GM21619 (cell line): ENCODE data around the gene MCUR1.
"Not testable (repeated sequence)": the region's sequence is repeated elsewhere in the genome, so short reads cannot be mapped to it uniquely, and the experiment has no call there.

Experiments used
- ATAC-seq: cut with Tn5 transposase; IDR thresholded peaks from one replicate; pipeline ENCODE4 v1.9.1; 2021; ENCODE audit not compliant: unreplicated experiment

MCUR1 gene

DNA sequence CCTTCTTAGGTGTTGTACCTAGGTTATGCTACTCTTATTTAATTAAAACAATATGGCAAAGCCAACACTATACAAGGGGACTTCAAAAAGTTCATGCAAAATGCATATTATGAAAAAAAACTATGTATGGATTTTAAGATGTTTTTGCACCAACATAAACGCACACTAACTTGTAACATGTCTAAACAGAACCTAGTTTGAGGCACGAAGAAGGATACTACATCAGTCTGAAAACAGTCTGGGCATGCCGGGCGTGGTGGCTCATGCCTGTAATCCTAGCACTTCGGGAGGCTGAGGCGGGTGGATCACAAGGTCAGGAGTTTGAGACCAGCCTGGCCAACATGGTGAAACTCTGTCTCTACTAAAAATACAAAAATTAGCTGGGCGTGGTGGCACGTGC, 34.2 kb downstream of the MCUR1 start:
- ATAC-seq, result not testable (repeated sequence)

DNA sequence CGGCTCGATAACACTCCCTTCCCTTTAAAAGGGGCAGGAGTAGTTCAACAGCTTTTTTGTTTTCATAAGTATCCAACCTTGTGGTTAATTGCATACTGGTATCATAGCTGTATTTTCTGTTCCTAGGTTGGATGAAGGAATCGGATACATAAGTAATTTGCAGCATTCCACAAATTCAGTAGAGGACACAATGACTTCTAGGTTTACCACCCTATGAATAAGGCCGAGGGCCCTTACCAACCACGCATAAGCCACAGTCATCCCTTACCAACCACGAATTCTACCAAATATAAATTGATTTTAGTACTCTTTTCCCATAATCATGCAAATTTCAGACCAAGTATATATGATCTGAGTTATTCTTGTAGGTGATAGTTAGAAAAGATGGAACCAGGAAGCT, 36.3 kb downstream of the MCUR1 start:
- ATAC-seq, result no peak

DNA sequence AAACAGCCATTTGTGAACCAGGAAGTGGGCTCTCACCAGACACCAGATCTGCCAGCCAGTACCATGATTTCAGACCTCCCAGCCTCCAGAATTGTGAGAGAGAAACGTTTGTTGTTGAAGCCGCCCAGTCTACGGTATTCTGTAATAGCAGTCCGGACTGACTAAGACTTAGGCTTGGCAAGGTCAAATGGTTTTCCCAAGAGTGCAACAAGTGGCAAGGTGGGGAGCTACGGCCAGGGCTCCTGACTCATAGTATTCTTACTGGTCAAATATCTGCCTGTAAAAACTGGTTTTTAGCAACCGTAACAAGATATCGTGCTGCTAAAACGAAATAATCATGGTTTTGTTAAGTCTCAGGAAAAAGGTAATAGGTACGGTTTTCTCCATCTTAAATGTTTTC, 37.8 kb downstream of the MCUR1 start:
- no peak for ATAC-seq

DNA sequence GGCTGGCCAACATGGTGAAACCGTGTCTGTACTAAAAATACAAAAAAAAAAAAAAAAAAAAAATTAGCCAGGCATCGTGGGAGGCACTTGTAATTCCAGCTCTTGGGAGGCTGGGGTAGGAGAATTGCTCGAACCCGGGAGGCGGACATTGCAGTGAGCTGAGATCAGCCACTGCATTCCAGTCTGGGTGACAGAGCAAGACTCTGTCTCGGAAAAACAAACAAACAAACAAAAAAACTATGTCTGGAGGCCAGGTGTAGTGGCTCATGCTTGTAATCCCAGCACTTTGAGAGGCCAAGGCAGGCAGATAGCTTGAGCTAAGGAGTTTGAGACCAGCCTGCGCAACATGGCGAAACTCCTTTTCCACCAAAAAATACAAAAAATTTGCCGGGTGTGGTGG, 38.9 kb downstream of the MCUR1 start:
- not testable (repeated sequence) for ATAC-seq

DNA sequence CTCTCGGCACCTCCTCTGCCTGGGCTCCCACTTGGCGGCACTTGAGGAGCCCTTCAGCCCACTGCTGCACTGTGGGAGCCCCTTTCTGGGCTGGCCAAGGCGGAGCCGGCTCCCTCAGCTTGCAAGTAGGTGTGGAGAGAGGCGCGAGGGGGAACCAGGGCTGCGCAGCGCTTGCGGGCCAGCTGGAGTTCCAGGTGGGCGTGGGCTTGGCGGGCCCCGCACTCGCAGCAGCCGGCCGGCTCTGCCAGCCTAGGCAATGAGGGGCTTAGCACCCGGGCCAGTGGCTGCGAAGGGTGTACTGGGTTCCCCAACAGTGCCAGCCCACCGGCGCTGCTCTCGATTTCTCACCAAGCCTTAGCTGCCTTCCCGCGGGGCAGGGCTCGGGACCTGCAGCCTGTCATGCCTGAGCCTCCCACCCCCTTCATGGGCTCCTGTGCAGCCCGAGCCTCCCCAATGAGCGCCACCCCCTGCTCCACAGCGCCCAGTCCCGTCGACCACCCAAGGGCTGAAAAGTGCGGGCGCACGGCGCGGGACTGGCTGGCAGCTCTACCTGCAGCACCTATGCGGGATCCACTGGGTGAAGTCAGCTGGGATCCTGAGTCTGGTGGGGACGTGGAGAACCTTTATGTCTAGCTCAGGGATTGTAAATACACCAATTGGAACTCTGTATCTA, 41.9 kb downstream of the MCUR1 start:
- ATAC-seq, result not testable (repeated sequence)

DNA sequence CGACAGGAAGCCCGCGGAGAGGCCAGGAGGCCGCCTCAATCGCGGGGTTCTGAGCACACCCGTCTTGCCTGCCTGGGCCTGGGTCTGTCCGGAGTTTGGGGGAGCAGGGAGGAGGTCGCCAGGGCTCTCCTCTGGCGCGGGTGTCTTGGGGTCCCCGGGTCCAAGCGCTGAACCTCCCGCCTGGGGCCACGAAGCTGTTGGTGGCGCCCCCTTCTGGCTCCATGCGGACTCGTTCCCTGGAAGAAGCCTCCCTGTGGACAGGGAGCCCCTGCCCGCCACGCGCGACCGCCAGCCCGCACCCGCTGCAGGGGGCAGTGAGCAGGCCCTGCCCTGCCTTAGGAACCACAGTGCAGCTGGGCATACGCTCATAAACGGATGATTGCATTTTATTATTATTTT, 44.7 kb downstream of the MCUR1 start:
- ATAC-seq, result no peak

DNA sequence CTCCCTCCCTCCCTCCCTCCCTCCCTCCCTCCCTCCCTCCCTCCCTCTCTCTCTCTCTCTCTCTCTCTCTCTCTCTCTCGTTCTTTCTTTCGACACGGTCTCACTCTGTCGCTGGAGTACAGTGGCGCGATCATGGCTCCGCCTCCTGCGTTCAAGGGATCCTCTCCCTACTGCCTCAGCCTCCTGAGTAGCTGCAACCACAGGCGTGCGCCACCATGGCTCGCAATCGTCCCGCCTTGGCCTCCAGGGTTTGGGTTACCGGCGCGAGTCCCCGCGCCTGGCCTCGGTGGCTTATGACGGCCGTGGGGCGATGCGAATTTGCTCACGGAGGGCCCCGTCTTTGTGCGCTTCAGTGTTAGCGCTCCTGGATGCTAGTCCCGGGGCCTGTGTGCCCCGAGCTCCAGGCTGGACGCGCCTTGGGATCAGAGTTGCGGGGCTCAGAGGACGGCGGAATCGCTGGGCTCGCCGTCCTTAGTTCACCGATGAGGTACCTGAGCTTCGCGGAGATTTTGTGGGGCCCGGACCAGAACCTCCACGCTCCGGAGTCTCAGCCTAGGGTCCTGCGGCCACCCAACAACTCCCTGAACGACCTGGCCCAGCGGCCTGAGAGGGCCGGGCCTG, 45.2 kb downstream of the MCUR1 start:
- no peak for ATAC-seq

DNA sequence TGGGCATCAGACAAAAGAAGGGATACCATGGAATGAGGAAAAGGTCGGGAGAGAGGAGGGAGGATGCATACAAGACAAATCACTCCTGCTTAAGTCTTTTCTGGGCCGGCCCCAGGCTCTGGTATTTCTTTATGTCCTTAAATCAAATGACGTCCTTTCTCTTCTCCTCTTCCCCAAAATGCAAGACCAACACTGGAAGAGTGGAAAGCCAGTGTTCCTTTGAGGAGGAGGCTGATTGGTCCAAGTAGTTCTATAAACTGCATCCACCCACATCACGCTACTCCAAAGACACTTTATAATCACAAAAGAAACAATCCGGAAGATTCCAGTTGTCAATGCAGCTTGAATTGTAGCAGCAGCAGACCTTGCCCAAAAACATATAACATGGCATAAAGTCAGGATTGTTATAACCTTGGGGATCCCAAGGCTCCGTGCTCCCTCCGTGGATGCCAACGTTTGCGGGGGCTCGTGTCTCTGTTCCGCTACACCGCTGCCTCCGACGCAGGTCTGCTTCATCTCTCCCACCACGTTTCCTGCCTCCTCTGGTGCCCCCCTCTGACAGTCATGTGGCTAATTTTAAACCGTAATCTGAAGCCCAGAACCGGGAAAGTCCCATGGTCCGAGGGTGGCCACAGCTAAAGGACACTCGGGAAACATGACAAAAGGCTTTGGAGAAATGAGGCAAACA, 47.1 kb downstream of the MCUR1 start:
- ATAC-seq, result no peak

DNA sequence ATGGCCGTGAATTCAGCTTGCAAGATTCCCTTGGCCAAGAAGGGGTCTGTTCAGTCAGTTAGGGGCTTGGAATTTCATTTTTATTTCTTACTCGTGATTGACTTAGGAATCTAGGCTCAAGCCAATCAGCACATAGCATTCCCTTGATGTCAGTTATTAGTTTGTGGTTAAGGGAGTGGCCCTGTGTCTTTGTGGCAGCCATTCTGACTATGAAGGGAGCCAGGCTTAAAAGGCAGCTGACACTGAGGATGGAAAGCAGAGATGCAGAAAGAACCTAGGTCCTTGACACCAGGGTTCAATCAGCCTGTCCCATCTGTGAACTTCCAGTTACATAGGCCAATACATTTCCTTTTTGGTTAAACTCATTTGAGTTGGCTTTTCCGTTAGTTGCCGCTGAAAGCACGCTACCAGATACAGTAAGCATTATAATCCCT, 48.1 kb downstream of the MCUR1 start:
- ATAC-seq, result no peak

DNA sequence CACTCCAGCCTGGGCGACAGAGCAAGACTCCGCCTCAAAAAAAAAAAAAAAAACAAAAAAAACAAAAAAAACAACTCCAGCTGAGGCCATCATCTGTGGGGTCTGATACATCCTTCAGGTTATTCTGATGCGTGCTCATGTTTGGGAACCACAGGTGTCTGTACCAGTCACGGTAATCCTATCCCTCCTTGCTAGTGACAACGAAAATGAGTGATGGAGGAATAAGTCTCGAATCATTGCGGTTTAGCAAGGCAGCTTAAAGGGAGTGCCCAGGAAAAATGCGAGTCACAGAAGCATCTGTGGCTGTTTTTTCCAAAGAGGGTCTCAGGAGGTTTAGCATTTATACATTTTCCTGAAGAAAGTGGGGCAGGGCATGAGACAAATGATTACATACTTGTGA, 48.8 kb downstream of the MCUR1 start:
- no peak for ATAC-seq

DNA sequence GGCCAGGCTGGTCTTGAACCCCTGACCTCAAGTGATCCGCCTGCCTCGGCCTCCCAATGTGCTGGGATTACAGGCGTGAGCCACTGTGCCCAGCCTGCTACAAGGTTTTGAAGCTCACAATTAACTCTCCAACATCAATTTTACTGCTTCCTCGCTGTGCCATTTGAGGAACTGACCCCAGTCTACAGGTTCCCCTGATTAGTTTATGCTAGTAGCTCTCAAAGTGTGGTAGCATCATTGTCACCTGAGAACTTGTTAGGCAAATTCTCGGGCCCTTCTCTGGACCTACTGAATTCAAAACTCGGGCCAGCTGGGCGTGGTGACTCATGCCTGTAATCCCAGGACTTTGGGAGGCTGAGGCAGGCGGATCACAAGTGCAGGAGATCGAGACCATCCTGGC, 49.4 kb downstream of the MCUR1 start:
- no peak for ATAC-seq

DNA sequence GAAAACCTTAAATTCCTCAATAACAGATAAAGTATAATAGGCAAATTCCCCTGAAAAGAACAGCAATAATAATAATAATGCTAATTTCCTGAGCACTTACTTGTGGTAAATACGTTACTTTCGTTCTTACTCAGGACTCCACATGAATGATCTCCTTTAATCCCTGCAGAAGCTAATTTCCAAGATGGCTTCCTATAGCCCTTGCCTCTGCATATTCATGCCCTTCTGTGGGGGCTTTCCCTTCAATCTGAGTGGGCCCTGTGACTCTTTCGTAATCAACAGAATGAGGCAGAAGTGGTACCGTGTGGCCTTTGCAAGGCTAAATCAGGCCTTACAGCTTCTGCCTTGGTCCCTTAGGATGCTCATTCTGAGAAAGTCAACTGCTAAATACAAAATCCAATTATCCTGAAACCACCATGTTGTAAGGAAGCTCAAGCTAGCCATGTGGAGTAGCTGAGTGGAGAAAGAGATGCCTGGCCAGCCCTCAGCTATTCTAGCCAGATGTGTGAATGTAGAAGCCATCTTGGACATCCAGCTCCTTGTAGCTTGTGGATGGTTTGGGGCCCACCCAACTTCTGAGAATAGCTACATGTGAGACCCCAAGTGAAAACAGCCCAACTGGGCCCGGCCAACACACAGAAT, 50.5 kb downstream of the MCUR1 start:
- ATAC-seq, result peak; percentile 45

DNA sequence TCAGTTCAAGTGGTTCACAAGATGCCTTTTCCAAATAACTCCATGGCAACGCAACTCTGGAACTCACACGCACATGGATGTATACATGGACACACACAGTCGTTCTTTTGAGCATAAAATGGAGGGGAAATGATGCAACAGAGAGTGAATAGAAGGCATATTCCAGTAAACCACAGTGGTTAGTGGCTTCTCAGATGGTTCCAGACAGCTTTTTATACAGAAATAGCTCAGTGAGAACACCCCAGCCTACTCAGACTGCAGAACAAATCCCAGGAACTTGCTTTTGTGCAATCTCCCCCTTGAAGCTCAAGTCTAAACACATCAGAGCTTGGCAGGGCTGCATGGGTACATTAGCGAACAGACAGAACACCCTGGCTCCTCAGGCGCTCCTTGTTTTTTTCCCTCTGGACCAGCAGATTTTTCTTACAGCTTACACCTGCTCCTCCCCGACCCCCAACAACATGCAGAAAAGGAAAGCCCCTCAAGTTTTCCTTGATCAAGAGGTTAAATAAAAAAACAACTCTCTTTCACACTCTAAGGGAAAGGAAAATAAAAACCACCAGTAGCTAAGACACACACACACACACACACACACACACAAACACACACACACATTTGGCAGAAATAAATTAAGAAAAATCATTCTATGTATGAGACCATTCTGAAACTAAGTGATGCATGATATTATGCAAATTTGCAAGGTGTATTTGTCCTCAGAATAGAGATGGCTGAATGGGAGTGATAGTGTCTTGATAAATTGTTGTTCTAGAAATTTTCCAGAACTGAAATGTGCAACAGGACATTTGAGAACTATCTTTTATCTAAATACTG, 51.5 kb downstream of the MCUR1 start:
- ATAC-seq, result no peak

DNA sequence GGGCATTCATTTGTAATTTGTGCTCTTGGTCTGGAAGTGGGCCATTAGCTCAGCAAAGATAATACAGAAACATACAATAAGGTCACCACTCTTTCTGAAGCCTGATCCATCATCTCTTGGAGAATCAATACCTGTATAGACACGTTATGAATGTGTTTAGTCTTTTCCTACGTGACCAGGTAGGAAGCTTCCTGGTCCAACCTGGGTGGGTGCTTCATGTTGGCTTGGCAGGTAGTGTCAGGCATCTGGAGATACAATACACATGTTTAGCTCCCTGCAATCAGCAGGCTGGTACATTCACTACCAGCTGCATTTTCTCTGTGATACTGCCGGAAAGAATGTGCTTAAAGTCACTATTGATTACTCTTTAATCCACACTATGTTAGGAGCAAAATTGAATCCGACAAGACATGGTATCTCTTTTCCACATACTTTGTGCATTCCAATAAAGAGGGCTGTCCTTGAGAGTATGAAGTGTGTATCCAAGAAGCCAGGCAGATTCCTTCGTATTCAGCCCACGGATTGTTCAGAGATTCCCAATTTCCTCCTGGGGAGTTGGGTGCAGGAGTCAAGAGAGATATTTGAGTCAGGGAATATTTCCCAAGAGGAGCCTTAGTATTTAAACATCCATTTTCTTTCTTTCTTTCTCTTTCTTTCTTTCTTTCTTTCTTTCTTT, 52.9 kb downstream of the MCUR1 start:
- no peak for ATAC-seq

DNA sequence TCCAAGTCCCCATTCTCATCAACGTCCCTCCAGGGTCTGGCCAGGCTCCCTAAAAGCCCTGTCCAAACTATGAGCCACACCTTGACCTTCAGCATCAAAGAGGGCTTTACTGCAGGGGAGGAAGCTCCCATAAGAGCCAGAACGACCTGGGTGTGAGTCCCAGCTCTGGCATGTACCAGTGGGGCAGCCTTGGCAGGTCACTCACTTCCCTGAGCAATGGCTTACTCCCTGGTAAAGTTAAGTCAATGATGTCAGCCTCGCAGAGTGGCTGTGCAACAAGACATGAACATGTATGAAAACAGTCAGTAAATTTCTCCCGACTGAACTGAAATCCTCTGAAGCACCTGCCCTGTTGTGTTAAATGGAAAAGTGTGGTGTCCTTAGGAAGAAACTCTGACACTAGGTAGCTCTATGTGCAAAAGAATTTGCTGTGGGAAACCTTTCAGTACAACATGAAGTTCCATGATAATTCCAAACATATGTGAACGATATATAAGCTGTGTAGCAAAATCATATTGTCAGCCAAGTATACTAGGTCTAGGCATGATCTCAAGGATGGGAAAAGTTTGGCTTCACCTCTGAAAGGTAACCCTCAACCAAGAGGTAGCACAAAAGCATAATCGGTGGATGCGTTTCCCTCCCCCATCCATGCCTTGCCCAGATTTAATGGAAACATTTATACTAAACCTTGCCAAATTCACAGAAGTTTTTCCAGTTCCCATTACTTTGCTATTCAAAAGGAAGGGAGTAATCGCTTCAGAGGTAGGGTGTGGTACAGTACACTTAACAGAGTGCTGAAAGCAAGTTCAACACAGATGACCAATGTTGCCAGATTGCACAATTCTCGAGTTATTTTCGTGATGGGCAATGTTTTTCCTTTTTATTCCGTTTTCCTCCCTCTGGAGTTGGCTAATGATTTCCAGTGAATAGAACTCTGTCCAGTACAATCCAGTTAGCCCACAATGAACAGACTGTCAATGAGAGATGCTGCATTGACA, 53.8 kb downstream of the MCUR1 start:
- ATAC-seq, result no peak

DNA sequence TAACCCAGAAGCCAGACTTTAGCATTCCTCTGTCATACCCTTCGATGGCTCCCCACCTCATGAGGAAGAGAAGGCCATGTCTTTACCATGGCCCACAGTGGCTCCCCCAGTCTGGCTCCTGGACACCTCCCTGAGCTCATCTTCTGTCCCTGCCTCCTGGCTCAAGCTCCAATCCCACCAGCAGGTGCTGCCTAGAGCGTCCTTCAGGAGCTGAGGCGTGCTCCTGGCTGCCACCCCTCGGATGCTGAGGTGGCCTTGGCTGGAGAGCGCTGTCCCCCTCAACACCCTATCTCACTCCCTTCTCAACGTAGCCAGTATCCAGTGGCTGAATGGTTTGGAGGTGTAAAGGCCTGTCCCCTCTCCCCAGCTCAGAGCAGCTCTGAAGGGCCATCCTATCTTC, 55.3 kb downstream of the MCUR1 start:
- ATAC-seq, result no peak

DNA sequence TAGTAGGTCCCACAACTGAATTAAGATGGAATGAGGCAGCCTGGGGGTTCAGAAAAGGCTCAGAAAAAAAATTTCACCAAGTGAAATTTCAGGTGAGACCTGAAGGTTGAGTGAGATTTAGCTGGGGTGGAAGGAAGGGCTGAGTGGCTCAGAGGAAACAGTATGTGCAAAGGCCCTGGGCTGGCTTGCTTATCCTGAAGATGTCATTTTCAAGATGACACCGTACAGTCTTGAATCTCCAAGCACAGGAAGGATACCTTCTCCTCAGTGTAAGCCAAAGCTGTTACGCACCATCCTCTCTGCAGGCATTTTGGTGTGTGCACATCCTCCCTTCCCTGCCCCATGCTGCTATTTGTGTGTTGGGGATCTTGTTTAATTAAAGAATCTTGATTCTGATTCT, 59.7 kb downstream of the MCUR1 start:
- no peak for ATAC-seq

DNA sequence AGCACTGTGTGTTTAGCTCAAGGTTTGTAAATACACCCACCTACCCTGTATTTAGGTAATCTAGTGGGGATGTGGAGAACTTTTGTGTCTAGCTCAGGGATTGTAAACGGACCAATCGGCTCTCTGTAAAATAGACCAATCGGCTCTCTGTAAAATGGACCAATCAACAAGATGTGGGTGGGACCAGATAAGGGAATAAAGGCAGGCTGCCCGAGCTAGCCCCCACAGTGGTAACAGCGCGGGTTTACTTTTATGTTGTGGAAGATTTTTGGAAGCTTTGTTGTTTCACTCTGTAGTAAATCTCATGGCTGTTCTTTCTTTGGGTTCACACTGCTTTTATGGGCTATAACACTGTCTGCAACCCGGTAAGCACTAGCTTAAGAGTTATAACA, 70.6 kb downstream of the MCUR1 start:
- ATAC-seq, result no peak
